Mononuclear cell (primary cell): ENCODE measurements around the gene EPS15. TPM values are rescaled to one million over a fixed set of nuclear protein-coding genes. Genes with fewer than 3 reads are reported as not detected.

Experiments used
- H3K27me3 ChIP-seq: 2 replicates; pipeline ENCODE4 v1.6.0; 2011; ENCODE audit warnings: low read length, control low read depth; ENCODE audit not compliant: insufficient read depth
- H3K4me1 ChIP-seq: 2 replicates; pipeline ENCODE4 v1.5.1; 2011; ENCODE audit warnings: mild to moderate bottlenecking, low read length, control low read depth; ENCODE audit not compliant: insufficient read depth
- H3K4me3 ChIP-seq: 2 replicates; pipeline ENCODE4 v1.5.1; 2011; ENCODE audit warnings: mild to moderate bottlenecking, low read length, moderate library complexity
- H3K9me3 ChIP-seq: 2 replicates; pipeline ENCODE4 v1.5.1; 2011; ENCODE audit warnings: low read depth, mild to moderate bottlenecking, control low read depth, low read length
- total RNA-seq: library from RNA; depleted of rRNA; stranded (reverse); fragments of >200 nt; gene quantifications from one replicate; pipeline ENCODE4 v1.2.3, GENCODE V29; 2012

Gene EPS15
- total RNA-seq, 1 donor: 98.6 TPM

DNA sequence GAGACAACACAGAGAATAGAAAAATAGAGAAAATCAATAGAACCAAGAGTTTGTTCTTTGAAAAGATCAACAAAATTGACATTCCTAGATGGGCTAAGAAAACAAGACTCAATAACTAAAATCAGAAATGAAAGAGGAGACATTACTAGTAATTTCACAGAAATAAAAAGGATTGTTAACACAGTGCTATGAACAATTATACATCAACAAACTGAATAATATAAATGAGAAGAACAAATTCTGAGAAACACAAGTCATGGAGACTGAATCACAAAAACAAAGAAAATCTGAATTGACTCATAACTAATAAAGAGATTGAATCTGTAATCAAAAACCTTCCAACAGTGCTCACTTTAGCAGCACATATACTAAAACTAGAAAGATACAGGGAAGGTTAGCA is 137.1 kb downstream of the EPS15 start:
- Histone ChIP-seq H3K4me3 (no peak overlapping the region), H3K4me1 (no peaks in the 10 kb centered on the region), H3K9me3 (peaks cover 6% of the 10 kb centered on the region), H3K27me3 (no peaks in the 10 kb centered on the region)

DNA sequence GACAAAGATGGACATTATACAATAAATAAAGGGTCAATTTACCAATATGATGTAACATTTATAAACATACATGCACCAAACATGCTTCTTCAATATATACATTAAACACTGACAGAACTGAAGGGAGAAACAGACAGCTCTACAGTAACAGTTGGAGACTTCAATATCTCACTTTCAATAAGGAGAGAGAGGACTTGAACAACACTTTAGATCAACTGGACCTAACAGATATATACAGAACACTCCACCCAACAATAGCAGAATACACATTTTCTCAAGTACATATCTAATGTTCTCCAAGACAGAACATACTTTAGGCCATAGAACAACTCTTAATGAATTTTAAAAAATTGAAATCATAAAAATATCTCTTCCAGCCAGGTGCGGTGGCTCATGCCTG is 138.1 kb downstream of the EPS15 start:
- Histone ChIP-seq H3K9me3 (peaks cover 6% of the 10 kb centered on the region), H3K4me3 (no peak overlapping the region), H3K27me3 (no peaks in the 10 kb centered on the region), H3K4me1 (no peaks in the 10 kb centered on the region)

DNA sequence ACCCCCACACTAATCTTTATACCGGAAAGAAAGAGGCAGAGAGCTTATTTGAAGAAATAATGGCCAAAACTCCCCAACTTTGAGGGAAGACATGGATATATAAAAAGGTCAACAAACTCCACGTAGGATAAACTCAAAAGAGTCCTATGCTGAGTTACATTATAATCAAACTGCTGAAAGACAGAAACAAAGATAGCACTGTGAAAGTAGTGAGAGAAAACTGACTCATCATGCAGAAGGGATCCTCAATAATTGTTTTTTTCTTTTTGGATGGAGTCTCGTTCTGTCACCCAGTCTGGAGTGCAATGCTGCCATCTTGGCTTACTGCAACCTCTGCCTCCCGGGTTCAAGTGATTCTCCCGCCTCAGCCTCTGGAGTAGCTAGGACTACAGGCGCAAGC is 140.2 kb downstream of the EPS15 start:
- Histone ChIP-seq H3K27me3 (no peaks in the 10 kb centered on the region), H3K4me1 (no peaks in the 10 kb centered on the region), H3K9me3 (peaks cover 5% of the 10 kb centered on the region), H3K4me3 (no peak overlapping the region)

DNA sequence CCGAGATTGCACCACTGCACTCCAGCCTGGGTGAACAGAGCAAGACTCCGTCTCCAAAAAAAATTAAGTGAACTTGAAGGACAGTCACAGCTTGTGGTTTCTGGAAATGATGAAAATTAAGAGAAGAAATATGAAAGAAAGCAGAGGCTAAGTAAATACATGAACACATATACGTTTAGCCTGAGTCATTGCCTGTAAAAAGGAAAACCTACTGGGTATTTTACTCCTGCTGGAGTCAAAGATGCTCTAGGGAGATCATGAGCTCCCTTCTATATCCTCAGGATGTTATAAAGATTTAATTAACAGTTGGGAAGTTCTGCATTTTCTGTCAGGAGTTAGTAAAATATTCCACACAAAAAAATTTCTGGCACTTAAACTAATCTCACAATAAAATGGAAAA is 145.2 kb downstream of the EPS15 start:
- H3K4me1 ChIP-seq: no peaks in the 10 kb centered on the region
- no peak overlapping the region for H3K4me3 ChIP-seq

DNA sequence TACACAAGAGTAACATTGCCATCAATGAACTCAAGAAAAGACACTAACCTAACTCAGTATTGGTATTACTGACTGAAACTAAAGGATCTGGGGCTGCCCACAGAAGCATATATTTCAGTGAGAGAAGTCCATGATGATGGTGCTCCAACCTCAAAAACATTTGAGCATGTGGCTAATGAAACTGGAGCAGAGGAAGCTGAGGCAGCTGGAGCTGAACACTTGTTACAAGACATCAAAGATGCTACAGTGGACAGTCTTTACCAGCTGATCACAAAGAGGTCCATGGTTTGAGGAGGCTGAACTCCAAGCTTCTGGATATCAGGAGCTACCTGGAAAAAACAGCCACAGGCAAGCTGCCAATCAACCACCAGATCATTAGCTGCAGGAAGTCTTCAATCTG is 146.5 kb downstream of the EPS15 start:
- Histone ChIP-seq H3K27me3 (no peaks in the 10 kb centered on the region), H3K9me3 (no peaks in the 10 kb centered on the region), H3K4me3 (no peak overlapping the region), H3K4me1 (no peaks in the 10 kb centered on the region)

More for the DNA sequence above, 145.2 kb downstream of the EPS15 start:
- Histone ChIP-seq H3K9me3 (no peaks in the 10 kb centered on the region), H3K27me3 (no peaks in the 10 kb centered on the region)

DNA sequence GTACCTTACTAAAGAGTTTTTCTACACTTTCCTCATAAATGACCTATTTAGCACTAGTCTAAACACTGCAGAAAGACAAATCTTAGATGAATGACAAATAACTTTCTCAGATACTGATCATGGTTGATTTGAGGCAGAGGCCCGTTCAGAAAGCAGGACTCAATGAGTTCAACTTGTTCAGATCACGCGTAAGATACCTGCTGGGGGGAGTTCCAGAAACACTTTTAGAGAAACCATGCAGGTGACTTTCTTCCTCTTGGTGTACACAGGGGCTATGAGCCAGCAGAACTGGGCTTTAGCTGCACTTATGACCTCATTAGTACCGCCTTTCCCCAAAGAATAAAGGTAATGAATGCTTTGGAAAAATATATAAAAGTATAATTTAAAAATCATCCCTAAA is 149.9 kb downstream of the EPS15 start:
- Histone ChIP-seq H3K4me1 (no peaks in the 10 kb centered on the region), H3K27me3 (no peaks in the 10 kb centered on the region), H3K9me3 (no peaks in the 10 kb centered on the region), H3K4me3 (no peak overlapping the region)

DNA sequence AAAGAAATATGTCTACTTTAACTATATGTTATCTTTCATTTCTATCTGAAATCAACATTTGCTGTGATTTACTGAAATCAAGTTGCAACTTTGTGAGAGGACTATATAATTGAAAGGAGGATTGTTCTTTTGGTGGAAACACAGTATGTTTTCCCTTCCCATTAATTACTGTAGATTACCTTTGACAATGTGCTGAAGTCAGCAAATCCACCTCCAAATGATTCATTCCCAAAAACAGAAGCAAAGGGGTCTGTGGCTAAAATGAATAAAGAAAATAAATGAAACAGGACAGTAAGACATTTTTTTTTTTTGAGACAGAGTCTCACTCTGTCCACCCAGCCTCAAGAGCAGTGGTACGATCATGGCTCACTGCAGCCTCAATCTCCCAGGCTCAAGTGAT is 153.3 kb downstream of the EPS15 start:
- Histone ChIP-seq H3K9me3 (no peaks in the 10 kb centered on the region), H3K4me1 (no peaks in the 10 kb centered on the region), H3K4me3 (no peak overlapping the region), H3K27me3 (no peaks in the 10 kb centered on the region)

DNA sequence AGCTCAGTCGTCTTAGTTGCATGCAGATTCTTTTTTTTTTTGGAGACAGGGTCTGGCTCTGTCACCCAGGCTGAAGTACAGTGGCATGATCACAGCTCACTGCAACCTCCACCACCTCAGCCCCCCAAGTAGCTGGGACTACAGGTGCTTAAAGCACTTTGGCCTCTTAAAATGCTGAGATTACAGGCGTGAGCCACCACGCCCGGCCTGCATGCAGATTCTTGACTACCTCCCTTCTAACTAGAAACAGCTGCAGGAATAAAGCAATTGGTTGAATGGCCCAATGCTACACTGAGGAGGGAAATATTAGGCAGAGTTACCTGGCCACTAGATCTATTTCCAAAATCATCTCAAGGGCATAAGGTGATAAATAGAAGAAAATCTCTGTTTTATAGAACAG is 159.2 kb downstream of the EPS15 start:
- no peaks in the 10 kb centered on the region for H3K4me1 ChIP-seq
- no peak overlapping the region for H3K4me3 ChIP-seq
- H3K9me3 ChIP-seq: no peaks in the 10 kb centered on the region
- no peaks in the 10 kb centered on the region for H3K27me3 ChIP-seq

DNA sequence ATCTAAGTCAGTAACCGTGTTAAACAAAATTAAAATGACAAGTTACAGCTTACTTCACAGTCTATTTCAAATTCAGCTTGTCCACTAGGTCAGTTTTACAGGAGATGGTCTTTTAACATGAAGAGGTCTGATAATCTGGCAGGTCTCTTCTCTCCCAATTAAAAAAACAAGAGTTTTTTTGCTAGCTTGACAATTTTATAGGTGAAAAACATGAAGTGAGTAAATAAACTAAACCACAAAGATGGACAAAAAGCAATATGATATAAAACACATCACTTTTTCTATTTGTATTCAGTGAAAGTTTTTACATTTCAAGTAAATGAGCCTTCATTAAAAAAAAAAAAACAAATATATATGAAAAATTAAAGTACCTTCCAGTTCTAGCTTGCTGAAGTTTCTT is 163.7 kb downstream of the EPS15 start:
- Histone ChIP-seq H3K27me3 (no peaks in the 10 kb centered on the region), H3K9me3 (no peaks in the 10 kb centered on the region), H3K4me1 (no peaks in the 10 kb centered on the region), H3K4me3 (no peak overlapping the region)

DNA sequence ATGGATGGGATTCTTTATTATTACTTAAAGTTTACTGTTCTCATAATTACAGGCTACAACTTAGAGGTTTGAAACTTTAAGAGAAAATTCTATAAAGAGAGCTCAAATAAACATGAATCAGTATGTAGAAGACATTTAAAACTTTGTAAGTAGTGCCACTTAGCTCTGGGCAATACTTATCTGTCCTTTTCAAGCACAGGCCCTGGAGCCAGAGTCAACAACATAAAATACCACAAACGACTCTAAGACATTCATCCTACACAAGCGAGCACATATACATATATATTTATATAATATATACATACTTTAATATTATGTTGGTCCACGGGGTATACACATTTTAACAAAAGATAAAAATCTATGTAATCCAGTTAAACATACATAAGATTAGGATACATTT is 164.7 kb downstream of the EPS15 start:
- Histone ChIP-seq H3K9me3 (no peaks in the 10 kb centered on the region), H3K27me3 (no peaks in the 10 kb centered on the region), H3K4me3 (no peak overlapping the region), H3K4me1 (no peaks in the 10 kb centered on the region)

DNA sequence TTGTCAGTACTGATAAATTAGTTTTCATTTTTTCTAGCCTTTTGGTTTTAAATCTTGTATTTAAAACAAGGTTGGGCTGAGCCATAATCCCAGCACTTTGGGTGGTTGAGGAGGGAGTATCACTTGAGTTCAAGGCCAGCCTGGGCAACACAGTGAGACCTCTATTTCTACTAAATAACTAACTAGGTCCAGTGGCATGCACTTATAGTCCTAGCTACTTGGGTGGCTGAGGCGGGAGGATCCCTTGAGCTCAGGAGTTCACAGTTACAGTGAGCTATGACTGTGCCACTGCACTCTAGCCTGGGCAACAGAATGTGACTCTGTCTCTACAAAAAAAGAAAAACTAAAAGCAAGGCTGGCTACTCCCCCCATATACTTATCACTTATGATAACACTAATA is 167.2 kb downstream of the EPS15 start:
- Histone ChIP-seq H3K4me1 (no peaks in the 10 kb centered on the region), H3K9me3 (no peaks in the 10 kb centered on the region), H3K4me3 (no peak overlapping the region), H3K27me3 (no peaks in the 10 kb centered on the region)

DNA sequence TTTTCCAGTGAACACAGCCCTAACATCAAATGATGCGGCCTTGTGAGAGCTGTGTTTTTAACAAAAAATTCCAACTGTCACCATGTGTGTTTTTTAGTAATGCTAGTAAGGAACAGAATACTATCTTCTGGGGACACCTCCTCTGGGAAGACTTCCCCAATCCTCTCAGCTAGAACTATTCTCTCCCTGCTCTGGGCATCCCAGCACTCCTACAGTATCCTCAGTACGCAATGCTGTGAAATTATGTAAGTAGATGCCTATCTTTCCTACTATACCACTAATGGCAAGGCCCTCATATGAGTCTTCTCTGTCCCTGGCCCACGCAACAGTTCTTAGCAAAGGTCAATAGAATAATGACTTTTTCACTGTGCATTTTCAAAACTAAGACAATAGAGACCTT is 169.2 kb downstream of the EPS15 start:
- peaks cover 12% of the 10 kb centered on the region for H3K27me3 ChIP-seq
- peaks cover under 1% of the 10 kb centered on the region for H3K4me1 ChIP-seq
- H3K4me3 ChIP-seq: no peak overlapping the region
- no peaks in the 10 kb centered on the region for H3K9me3 ChIP-seq

DNA sequence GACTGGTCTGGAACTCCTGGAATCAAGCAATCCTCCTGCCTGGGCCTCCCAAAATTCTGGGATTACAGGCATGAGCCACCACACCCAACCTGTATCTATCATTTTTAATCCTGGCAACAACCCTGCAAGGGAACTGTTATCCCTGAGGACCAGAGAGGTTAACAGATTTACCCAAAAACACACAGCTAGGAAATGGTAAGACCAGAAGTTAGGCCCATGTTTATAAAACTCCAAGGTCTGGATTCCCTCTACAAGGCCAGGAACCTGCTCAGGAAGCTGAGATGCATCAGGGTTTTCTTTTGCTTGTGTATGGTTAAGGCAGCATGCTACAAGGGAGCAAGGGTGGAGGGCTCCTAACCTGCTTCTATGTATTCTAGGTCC is 170.9 kb downstream of the EPS15 start:
- no peak overlapping the region for H3K4me3 ChIP-seq
- peaks cover 5% of the 10 kb centered on the region for H3K4me1 ChIP-seq
- H3K27me3 ChIP-seq: peaks cover 28% of the 10 kb centered on the region
- H3K9me3 ChIP-seq: no peaks in the 10 kb centered on the region

DNA sequence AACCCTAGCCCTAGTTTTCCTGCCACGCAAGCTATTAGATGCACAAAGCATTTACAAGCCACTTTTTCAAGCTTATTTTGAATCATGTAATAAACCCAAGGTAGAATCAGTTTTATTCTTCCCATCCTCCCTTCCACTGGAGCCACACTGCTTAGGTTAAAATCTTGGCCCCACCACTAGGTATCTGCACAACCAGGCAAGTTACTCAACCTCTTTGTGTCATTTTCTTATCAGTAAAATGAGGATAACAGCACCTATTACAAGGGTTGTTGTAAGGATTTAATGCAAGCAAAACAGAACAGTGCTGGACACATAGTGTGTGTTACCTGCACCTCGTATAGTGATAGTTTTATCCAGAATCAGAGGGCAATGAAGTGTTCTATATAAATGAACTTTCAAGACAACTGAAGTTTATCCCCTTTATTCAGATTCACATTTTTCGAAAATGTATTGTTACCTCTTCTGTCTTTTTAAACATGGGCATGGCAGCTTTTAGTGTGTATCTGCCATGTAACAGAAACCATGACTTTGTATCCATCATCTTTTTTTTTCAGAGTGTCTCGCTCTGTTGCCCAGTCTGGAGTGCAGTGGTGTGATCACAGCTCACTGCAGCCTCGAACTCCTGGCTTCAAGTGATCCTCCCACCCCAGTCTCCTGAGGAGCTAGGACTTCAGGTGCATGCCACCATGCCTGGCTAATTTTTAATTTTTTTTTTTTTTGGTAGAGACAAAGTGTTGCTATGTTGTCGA is 171.5 kb downstream of the EPS15 start:
- Histone ChIP-seq H3K4me1 (peaks cover 5% of the 10 kb centered on the region), H3K4me3 (no peak overlapping the region), H3K9me3 (no peaks in the 10 kb centered on the region), H3K27me3 (peaks cover 33% of the 10 kb centered on the region)

DNA sequence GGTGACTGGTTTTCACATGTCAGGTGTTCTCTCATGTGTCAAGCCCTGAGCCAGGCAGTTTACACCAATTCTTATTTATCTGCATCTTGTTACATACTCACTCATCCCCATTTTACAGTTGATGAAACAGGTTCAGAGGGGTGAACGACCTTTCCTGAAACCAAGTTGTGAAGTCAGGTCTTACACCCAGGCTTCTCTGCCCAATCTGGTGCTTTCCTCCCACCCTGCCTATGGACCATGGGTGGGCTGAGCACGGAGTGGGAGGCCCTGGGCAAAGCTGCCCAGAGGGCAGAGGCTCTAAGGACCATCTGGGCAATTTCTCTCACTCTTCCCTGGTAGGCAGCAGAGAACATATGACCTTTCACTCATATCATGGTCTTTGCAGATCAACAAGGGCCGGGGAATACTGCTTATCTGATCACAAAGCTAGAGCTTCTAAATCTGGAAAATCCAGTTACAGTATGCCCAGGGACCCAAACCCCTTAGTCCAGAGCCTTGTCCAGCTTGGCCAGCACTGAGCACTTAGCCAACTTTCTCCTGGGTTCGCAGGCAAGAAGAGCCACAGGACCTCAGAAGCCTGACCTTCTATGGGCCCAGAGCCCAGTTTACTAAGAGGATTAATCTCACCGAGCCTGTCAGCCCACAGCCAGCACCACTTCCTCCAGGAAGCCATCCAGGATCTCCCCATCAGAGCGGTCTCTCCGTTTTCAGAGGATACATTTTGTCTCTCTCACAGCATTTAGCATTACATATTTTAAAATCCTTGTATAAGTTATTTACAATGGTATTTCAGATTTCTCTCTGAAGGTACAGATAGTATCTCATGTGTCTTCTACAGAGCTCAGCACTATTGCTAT is 172.8 kb downstream of the EPS15 start:
- Histone ChIP-seq H3K4me3 (no peak overlapping the region), H3K9me3 (no peaks in the 10 kb centered on the region), H3K4me1 (peaks cover 5% of the 10 kb centered on the region), H3K27me3 (peaks cover 33% of the 10 kb centered on the region)

DNA sequence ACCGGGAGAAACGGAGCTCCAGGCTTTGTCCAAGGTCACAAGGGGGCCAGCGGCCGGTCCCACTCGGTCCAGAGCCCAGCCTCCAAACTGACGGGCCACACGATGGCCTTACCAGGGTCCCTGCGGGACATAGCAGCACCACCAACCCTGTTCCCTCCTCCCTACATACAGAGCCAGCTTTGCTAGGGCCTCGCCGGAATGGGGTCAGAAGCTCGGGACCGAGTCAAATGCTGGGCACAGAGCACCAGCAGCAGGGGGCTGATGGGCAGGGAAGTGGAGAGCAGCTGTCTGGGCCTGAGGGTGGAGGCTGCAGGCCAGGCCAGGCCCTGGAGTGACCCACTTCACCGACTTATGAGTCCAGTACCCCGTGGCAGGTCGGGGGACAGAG is 173.8 kb downstream of the EPS15 start:
- no peak overlapping the region for H3K4me3 ChIP-seq
- H3K9me3 ChIP-seq: no peaks in the 10 kb centered on the region
- peaks cover 5% of the 10 kb centered on the region for H3K4me1 ChIP-seq
- peaks cover 33% of the 10 kb centered on the region for H3K27me3 ChIP-seq
